ENCODE results near the gene PARPBP.
"Not testable (repeated sequence)": the region's sequence is repeated elsewhere in the genome, so short reads cannot be mapped to it uniquely, and the experiment has no call there.

Gene PARPBP, protein sequence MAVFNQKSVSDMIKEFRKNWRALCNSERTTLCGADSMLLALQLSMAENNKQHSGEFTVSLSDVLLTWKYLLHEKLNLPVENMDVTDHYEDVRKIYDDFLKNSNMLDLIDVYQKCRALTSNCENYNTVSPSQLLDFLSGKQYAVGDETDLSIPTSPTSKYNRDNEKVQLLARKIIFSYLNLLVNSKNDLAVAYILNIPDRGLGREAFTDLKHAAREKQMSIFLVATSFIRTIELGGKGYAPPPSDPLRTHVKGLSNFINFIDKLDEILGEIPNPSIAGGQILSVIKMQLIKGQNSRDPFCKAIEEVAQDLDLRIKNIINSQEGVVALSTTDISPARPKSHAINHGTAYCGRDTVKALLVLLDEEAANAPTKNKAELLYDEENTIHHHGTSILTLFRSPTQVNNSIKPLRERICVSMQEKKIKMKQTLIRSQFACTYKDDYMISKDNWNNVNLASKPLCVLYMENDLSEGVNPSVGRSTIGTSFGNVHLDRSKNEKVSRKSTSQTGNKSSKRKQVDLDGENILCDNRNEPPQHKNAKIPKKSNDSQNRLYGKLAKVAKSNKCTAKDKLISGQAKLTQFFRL

DNA sequence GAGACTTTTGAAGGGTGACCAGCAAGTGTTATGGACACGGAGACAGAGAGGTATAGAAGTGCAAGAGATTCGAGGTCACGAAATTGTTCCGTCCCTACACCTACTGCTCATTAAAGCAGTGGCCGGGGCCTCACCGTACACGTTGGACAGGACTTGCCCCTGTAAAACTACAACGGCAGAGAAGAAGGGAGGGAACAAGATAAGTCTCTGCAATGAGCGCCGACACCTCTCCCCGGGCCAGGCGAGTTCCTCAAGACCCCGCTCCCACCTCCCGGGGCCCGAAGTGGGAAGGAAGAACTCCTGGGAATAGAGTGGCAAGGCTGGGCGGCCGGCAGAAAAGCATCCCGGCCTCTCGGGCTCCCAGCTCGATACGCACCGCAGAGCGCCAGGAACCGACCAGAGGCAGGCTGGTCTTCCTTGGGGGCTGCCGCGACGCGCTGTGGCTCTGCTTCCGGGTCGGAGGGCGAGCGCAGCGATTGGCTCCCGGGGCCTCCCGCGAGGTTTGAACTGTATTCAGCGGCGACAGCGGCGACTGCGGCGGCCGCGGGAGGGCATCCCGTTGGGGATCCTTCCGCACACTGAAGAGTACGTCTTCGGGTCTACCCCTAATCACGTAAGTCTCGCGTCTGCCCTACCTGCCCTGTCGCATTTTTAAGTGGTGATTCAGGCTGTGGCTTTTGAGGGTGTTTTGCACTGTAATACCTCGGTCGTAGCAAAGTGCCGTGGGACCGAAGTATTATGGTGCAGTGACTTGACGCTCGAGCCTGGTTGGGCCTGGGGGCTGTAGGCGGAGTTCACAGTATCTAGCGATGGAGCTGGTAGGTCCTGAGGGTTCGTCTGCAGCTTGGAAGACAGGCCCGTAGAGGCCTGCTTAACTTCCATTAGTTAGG is at the start of gene PARPBP, which contains the start of gene NUP37:
PARPBP (plus strand) TSS at position 510 of the 890 bp plus-strand sequence. CDS start 3,706 bp downstream, outside the sequence.
NUP37 (minus strand) TSS at position 441 of the 890 bp plus-strand sequence. CDS start 1,596 bp downstream, outside the sequence.
- DNase-seq (ENCODE audit: low read depth) = peak; percentile 81
- peak within 1 kb of the TSS; percentile 89 for H3K4me3 ChIP-seq (ENCODE audit: control insufficient read depth, low read depth, low read length)
- TF ChIP-seq, protein P1, sequence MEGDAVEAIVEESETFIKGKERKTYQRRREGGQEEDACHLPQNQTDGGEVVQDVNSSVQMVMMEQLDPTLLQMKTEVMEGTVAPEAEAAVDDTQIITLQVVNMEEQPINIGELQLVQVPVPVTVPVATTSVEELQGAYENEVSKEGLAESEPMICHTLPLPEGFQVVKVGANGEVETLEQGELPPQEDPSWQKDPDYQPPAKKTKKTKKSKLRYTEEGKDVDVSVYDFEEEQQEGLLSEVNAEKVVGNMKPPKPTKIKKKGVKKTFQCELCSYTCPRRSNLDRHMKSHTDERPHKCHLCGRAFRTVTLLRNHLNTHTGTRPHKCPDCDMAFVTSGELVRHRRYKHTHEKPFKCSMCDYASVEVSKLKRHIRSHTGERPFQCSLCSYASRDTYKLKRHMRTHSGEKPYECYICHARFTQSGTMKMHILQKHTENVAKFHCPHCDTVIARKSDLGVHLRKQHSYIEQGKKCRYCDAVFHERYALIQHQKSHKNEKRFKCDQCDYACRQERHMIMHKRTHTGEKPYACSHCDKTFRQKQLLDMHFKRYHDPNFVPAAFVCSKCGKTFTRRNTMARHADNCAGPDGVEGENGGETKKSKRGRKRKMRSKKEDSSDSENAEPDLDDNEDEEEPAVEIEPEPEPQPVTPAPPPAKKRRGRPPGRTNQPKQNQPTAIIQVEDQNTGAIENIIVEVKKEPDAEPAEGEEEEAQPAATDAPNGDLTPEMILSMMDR (conservative IDR thresholded peaks at IDR 0.05; ENCODE audit: control insufficient read depth, insufficient read depth, low read depth, low read length) = no peak

DNA sequence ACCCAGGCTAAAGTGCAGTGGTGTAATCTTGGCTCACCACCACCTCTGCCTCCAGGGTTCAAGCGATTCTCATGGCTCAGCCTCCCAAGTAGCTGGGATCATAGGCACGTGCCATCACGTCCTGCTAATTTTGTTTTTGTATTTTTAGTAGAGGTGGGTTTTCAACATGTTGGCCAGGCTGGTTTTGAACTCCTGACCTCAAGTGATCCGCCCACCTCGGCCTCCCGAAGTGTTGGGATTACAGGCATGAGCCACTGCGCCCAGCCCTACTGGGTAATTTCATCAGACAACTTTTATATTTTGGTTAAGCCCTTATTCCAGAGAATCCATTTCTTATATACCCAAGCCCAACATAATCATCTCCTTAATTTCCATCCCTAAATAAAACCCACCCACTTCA is 47.9 kb upstream of the PARPBP start:
- H3K4me3 ChIP-seq (ENCODE audit: control insufficient read depth, low read depth, low read length) = not testable (repeated sequence)

DNA sequence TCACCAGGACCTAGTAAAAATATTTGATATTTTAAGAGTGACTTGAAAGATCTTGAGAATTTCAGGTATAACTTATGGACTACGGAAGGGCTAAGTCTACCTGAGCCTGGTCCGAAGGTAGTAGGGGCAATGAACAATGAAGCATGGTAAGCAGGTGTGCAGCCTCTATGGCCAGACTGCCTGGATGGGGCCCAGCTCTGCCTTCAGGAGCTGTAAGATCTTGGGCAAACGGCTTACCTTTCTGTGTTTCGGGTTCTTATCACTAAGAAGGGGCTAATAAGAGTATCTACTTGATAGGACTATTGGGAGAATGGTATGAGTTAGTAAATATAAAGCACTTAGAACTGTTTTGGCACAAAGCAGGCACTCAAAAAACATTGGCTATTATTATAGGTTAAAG is 39.1 kb upstream of the PARPBP start:
- DNase-seq (ENCODE audit: low read depth) = no peak

More for the DNA sequence above, 47.9 kb upstream of the PARPBP start:
- DNase-seq (ENCODE audit: low read depth) = not testable (repeated sequence)

DNA sequence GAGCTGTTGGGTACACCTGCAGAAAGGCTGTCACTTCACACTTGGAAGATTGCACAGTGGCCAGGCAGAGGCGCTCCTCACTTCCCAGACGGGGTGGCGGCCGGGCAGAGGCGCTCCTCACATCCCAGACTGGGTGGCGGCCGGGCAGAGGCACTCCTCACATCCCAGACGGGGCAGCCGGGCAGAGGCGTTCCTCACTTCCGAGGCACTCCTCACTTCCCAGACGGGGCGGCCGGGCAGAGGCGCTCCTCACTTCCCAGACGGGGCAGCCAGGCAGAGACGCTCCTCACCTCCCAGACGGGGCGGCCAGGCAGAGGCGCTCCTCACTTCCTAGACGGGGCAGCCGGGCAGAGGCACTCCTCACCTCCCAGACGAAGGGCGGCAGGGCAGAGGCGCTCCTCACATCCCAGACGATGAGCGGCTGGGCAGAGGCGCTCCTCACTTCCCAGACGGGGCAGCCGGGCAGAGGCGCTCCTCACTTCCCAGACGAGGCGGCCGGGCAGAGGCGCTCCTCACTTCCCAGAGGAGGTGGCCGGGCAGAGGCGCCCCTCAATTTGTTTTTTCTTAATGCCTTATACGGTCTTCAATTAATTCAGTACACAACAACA is 30.7 kb upstream of the PARPBP start:
- DNase-seq (ENCODE audit: low read depth); H3K4me3 ChIP-seq (ENCODE audit: control insufficient read depth, low read depth, low read length): not testable (repeated sequence)

More for the DNA sequence above, 39.1 kb upstream of the PARPBP start:
- H3K4me3 ChIP-seq (ENCODE audit: control insufficient read depth, low read depth, low read length) = no peak overlapping the region
- TF ChIP-seq, protein P1 (conservative IDR thresholded peaks at IDR 0.05; ENCODE audit: control insufficient read depth, insufficient read depth, low read depth, low read length) = no peak

DNA sequence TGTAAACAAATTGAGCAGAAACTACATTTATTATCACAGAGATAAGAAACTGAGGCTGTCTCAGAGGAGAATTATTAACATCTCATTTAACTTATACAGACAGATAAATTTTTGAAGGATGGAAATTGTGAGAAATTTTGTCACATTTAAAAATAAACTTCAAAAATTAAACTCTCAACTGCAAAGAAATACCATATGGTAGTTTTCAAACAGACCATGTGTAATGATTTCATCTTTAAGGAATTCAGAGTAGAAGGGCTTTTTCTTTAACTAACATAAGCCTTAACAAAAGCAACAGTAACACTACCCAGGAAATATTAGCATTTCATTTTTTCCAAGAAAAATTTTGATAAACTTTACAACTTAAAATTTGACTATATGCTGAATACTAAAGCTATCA is 26.7 kb upstream of the PARPBP start:
- H3K4me3 ChIP-seq (ENCODE audit: control insufficient read depth, low read depth, low read length) = no peak overlapping the region
- TF ChIP-seq, protein P1 (conservative IDR thresholded peaks at IDR 0.05; ENCODE audit: control insufficient read depth, insufficient read depth, low read depth, low read length) = no peak
- peak; percentile 37 for DNase-seq (ENCODE audit: low read depth)

DNA sequence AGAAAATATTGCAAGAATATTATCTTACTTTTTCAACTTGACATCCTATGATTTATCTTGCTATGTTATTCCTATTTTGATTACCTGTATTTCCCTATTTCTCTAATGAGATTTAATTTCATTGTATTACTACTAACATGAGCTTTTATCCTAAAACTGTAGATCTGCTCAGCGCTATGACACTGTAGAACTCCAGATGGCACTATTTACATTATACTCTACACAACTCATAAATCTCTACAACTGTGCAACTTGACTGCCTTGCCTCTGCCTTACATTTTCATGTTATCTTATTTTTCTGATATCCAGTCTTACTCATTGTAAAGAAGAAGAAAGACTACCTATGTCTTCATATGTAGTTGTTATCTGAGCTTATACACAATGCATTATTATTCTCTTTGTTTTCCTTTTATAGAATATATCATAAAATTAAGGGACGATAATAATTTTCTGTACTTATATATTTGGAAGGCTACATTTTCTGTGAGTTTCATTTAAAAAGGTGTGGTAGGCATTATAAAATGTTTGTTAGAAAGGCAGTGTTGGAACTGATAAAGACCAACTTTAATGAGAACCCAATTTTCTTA is 24.2 kb upstream of the PARPBP start:
- TF ChIP-seq, protein P1 (conservative IDR thresholded peaks at IDR 0.05; ENCODE audit: control insufficient read depth, insufficient read depth, low read depth, low read length) = peak; percentile 42
- no peak overlapping the region for H3K4me3 ChIP-seq (ENCODE audit: control insufficient read depth, low read depth, low read length)
- DNase-seq (ENCODE audit: low read depth) = peak; percentile 45

DNA sequence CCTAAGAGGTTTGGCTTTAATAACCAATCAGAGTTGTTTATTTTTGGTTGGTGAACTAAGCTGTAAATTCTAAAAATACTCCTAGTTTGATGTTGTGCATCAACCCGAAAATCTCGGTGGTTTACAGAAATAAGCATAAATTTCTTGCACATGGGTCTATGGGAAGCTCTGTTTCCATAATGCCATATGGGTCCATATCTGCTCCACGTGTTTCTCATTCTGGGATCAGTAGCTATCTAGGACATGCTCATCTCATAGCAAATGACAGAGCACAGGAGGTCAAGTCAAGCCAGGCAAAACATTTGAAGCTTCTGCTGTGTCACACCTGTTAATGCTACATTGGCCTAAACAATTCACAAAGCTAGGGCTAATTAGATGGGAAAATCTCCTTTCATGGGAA is 23.1 kb upstream of the PARPBP start:
- DNase-seq (ENCODE audit: low read depth) = no peak
- H3K4me3 ChIP-seq (ENCODE audit: control insufficient read depth, low read depth, low read length) = no peak overlapping the region
- TF ChIP-seq, protein P1 (conservative IDR thresholded peaks at IDR 0.05; ENCODE audit: control insufficient read depth, insufficient read depth, low read depth, low read length) = no peak

Data from fibroblast of mammary gland (primary cell).